ENCODE data around the gene PDE1C.

DNA sequence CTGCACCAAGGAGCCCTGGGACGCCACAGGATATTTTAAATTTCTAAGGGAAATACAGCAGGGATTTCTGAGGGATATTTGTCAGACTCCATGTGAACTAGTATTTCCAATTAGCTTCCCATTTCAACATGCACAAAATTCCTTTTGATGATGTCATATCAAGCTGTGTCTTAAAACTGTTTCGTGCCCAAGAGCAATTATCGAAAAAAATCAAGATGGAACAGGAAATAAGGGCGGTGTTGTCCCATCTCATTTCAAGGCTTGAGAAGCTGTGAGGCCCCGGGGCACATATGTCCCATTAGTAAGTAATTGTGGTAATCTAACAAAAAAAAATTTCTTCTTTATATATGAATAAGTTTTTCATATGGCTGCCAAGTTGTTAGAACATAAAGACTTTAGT lies 335.8 kb downstream of the PDE1C start:
- TF ChIP-seq EZH2 (IDR thresholded peaks at IDR 0.05; ENCODE audit: insufficient read depth, poor library complexity, severe bottlenecking), result no peak
- TF ChIP-seq EZH2phosphoT487 (IDR thresholded peaks at IDR 0.05; ENCODE audit: insufficient read depth, low read depth), result no peak

Measured in GM23248 (cell line).